GM12878 (cell line): Measurements from ENCODE around the gene SYCP2. TPM values are rescaled to one million over a fixed set of nuclear protein-coding genes. Genes with fewer than 3 reads are reported as not detected.

Source experiments
- ATAC-seq: fragments of 200-7000 bp; cut with Tn5 transposase; 3 replicates; pipeline ENCODE4 v1.9.1; 2020; ENCODE audit warnings: mild to moderate bottlenecking, moderate library complexity
- BruUV-seq: library from RNA; stranded (reverse); fragments of 400-500 nt; replicated peaks from 2 replicates; lab custom pipeline; 2021; lab: Mats Ljungman, UMichigan
- CTCF ChIA-PET: fragments of 300-600 bp; sonication (Branson Sonifier 250); formaldehyde crosslinking; extraction: SDS; loops from one replicate; lab custom pipeline; 2021; ENCODE audit warnings: inconsistent platforms; lab: Yijun Ruan, JAX
- POLR2A ChIA-PET: fragments of 350-600 bp; formaldehyde crosslinking; extraction: SDS; loops from one replicate; lab custom pipeline; 2021; ENCODE audit warnings: inconsistent platforms; lab: Charles Lee
- RAD21 ChIA-PET: fragments of 300-600 bp; sonication (Branson Sonifier 250); formaldehyde crosslinking; loops from one replicate; lab custom pipeline; 2023; ENCODE audit warnings: antibody characterized with exemption; ENCODE audit not compliant: unreplicated experiment; lab: Charles Lee
- SMC1A ChIA-PET: fragments of 300-600 bp; sonication (Branson Sonifier 250); formaldehyde crosslinking; loops from one replicate; lab custom pipeline; 2023; ENCODE audit not compliant: unreplicated experiment, uncharacterized antibody; lab: Charles Lee
- DNase-seq: peaks from one replicate; pipeline ENCODE4 v3.0.0-alpha.2; 2011; ENCODE audit warnings: low read depth, low spot score
- FAIRE-seq: peaks from 3 replicates; lab custom pipeline; 2011; peaks lifted over from hg19 to GRCh38; lab: Jason Lieb, UNC
- H2AFZ ChIP-seq: 2 replicates; pipeline ENCODE4 v1.6.0; 2011; ENCODE audit warnings: low read depth, low read length, control low read depth; ENCODE audit not compliant: control insufficient read depth
- H3K27ac ChIP-seq: 2 replicates; pipeline ENCODE4 v1.5.1; 2011; ENCODE audit warnings: control low read depth; ENCODE audit not compliant: control insufficient read depth, insufficient read depth
- H3K27me3 ChIP-seq, 2 experiments: replicated peaks in 1 of 2; 2 replicates each; pipeline versions ENCODE4 v1.6.0 to v1.6.1; 2011; ENCODE audit warnings: low read length in 1 of 2; ENCODE audit not compliant: control insufficient read depth in 2 of 2, insufficient read depth in 2 of 2
- H3K36me3 ChIP-seq, 2 experiments: 2 replicates each; pipeline ENCODE4 v1.5.1; 2011; ENCODE audit warnings: low read length in 1 of 2; ENCODE audit not compliant: control insufficient read depth in 2 of 2, insufficient read depth in 2 of 2
- H3K4me1 ChIP-seq: 2 replicates; pipeline ENCODE4 v1.6.1; 2011; ENCODE audit warnings: mild to moderate bottlenecking, low read length, moderate library complexity, mixed read lengths; ENCODE audit not compliant: control insufficient read depth, insufficient read depth
- H3K4me2 ChIP-seq: 2 replicates; pipeline ENCODE4 v1.6.0; 2011; ENCODE audit warnings: control low read depth; ENCODE audit not compliant: control insufficient read depth, insufficient read depth
- H3K4me3 ChIP-seq: fragments of 200-600 bp; sonication (generic); 2 replicates; pipeline ENCODE4 v1.5.1; 2016
- H3K79me2 ChIP-seq: 2 replicates; pipeline ENCODE4 v1.6.0; 2011; ENCODE audit warnings: low read length; ENCODE audit not compliant: control insufficient read depth, insufficient read depth
- H3K9ac ChIP-seq: 2 replicates; pipeline ENCODE4 v1.8.0; 2011; ENCODE audit warnings: low read length, control low read depth, mixed read lengths; ENCODE audit not compliant: control insufficient read depth, insufficient read depth
- H3K9me3 ChIP-seq: replicated peaks from 3 replicates; pipeline ENCODE4 v1.5.1; 2011; ENCODE audit warnings: mild to moderate bottlenecking, low read length; ENCODE audit not compliant: control insufficient read depth, insufficient read depth
- H4K20me1 ChIP-seq: 2 replicates; pipeline ENCODE4 v1.6.0; 2011; ENCODE audit not compliant: control insufficient read depth, insufficient read depth
- BMI1 ChIP-seq: fragments of 450-650 bp; IDR thresholded peaks from 2 replicates; pipeline ENCODE4 v1.6.1; 2016; ENCODE audit warnings: mild to moderate bottlenecking, moderate library complexity, borderline replicate concordance
- CEBPB ChIP-seq, 2 experiments: fragments of 150-350 bp in 1 of 2; IDR thresholded peaks; 2 replicates each; pipeline ENCODE4 v1.6.1; 2012 to 2014; ENCODE audit warnings: low read depth in 2 of 2, low read length in 2 of 2, borderline replicate concordance in 1 of 2, inconsistent platforms in 1 of 2
- CHD2 ChIP-seq: IDR thresholded peaks from 2 replicates; pipeline ENCODE4 v1.6.1; 2011; ENCODE audit warnings: low read depth, low read length, improper control_type of control experiment, borderline replicate concordance
- EP300 ChIP-seq, 2 experiments: fragments of 150-350 bp in 1 of 2; IDR thresholded peaks; 2 replicates each; pipeline ENCODE4 v1.6.1; 2011 to 2012; ENCODE audit warnings: low read depth in 2 of 2, low read length in 2 of 2, borderline replicate concordance in 1 of 2, improper control_type of control experiment in 1 of 2, inconsistent platforms in 1 of 2; ENCODE audit not compliant: control insufficient read depth in 1 of 2
- IRF4 ChIP-seq: IDR thresholded peaks from 2 replicates; pipeline ENCODE4 v1.6.1; 2011; ENCODE audit warnings: low read depth, low read length
- PML ChIP-seq: IDR thresholded peaks from 2 replicates; pipeline ENCODE4 v1.6.1; 2012; ENCODE audit warnings: low read length, inconsistent platforms
- SIN3A ChIP-seq: IDR thresholded peaks from 2 replicates; pipeline ENCODE4 v1.6.1; 2012; ENCODE audit warnings: low read depth, low read length, improper control_type of control experiment
- STAT3 ChIP-seq: IDR thresholded peaks from 2 replicates; pipeline ENCODE4 v1.6.1; 2011; ENCODE audit warnings: low read depth, low read length, improper control_type of control experiment
- ZNF217 ChIP-seq: fragments of 450-650 bp; IDR thresholded peaks from 2 replicates; pipeline ENCODE4 v1.6.1; 2017; ENCODE audit warnings: antibody characterized with exemption, mild to moderate bottlenecking
- ZNF24 ChIP-seq: fragments of 450-650 bp; IDR thresholded peaks from 2 replicates; pipeline ENCODE4 v1.6.1; 2017; ENCODE audit warnings: antibody characterized with exemption, mild to moderate bottlenecking
- WGBS: methylation state at CpG from one replicate; pipeline ENCODE4 v1.1.6; 2016; ENCODE audit warnings: low lambda C conversion rate; ENCODE audit not compliant: insufficient replicate concordance, insufficient coverage; ENCODE audit errors: missing lambda C conversion rate; 5-methylcytosine and 5-hydroxymethylcytosine counted together
- in situ Hi-C: fragments of 300-500 bp; cut with MboI; formaldehyde crosslinking; loops from 9 replicates; pipeline ENCODE4 v1.14.3; 2018; ENCODE audit warnings: mixed read lengths
- intact Hi-C: fragments of 100-400 bp; cut with micrococcal nuclease; formaldehyde crosslinking; loops from one replicate; pipeline ENCODE4 v1.14.2; 2022; ENCODE audit not compliant: unreplicated experiment
- polyA plus RNA-seq, 11 experiments: library from polyadenylated mRNA; depleted of rRNA in 4 of 11; unstranded in 6 of 11; stranded (reverse) in 5 of 11; fragments of >200 nt; fragmentation: Nextera tagmentation in 4 of 11; fragmentation: Illumina TruSeq in 1 of 11; extraction: Ambion mirVana in 4 of 11; extraction: Trizol in 1 of 11; gene quantifications; 1 replicate in 1 of 11; 2 replicates in 10 of 11; pipeline versions ENCODE4 v1.2.1 to v1.2.3, GENCODE V29; 2011 to 2016; ENCODE audit warnings: inconsistent platforms in 2 of 11, missing spikeins in 2 of 11, low read depth in 1 of 11
- total RNA-seq, 4 experiments: library from RNA; depleted of rRNA in 3 of 4; stranded (reverse); fragments of >200 nt in 3 of 4; fragmentation: Illumina TruSeq in 1 of 4; extraction: Trizol in 1 of 4; gene quantifications; 2 replicates each; pipeline versions ENCODE4 v1.2.1 to v1.2.3, GENCODE V29; 2013 to 2021
- TF ChIP-seq, protein P1 (sequence below): IDR thresholded peaks from 2 replicates; pipeline ENCODE4 v1.6.1; 2012; ENCODE audit warnings: mild to moderate bottlenecking, low read depth, low read length
- TF ChIP-seq, protein P2 (sequence below): fragments of 450-650 bp; IDR thresholded peaks from 2 replicates; pipeline ENCODE4 v1.6.1; 2017; ENCODE audit warnings: mild to moderate bottlenecking
- TF ChIP-seq, protein P3 (sequence below): IDR thresholded peaks from 2 replicates; pipeline ENCODE4 v1.6.1; 2012; ENCODE audit warnings: low read depth, low read length, improper control_type of control experiment
- TF ChIP-seq, protein P4 (sequence below): fragments of 450-650 bp; IDR thresholded peaks from 2 replicates; pipeline ENCODE4 v1.6.1; 2014; ENCODE audit warnings: mild to moderate bottlenecking

Gene SYCP2
- total and polyA plus RNA-seq, 10 of the 15 experiments (the other 5 are each of a cell fraction or from before 2014, with no cell fraction given): 0.01 to 0.18 (median 0.09) TPM; not detected in 2

DNA sequence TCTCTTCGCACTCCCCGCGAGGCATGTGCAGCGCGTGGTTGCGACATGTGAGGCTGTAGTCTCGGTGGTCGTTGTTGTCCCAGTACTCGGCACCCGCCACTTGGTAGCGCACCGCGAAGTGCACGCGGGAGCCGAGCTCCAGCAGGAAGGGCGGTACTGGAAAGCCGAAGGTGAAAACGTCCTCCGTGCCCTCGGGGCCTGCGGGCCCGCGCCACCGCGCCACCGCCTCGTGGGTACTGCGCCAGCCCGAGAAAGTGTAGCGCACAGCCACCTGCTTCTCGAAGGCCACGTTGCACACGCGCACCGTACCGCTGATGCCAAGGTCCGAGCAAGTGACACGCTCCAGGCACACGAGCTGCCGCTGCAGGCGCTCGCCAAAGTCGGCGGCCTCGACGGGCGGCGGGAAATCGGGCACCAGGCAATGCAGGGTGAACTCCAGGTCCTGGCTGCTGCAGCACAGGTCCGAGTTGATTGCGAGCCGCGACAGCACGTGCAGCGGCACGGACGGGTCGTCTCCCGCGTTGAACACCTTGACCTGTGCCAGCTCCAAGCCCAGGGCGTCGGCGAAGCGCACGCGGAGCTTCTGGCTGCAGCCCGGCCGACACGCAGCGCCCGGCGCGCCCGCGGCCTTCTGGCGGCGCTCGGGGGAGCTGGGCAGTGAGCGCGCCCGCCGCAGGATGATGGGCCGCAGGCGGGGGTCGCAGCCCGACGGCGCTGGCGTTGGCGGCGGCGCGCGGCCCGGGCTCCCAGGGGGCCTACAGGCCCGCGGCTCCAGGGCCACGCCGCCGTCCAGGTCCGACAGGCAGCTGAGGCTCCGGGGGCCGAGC lies 5.8 kb upstream of the SYCP2 start:
- Histone ChIP-seq H3K9me3 (no peaks in the 10 kb centered on the region), H4K20me1 (no peaks in the 10 kb centered on the region), H3K27me3 (no peaks in the 10 kb centered on the region), H2AFZ (peak overlapping the region; percentile 86), H3K9ac (peak overlapping the region; percentile 74), H3K4me2 (peak overlapping the region; percentile 81), H3K79me2 (peaks cover 14% of the 10 kb centered on the region), H3K4me1 (peaks cover 10% of the 10 kb centered on the region), H3K36me3 (no peaks in the 10 kb centered on the region; a peak in 1 of 4 replicates), H3K27ac (peak overlapping the region; percentile 93; the same call in 1 of the 2 replicates), H3K4me3 (peak overlapping the region; percentile 99; the same call in 1 of the 2 replicates)
- POLR2A ChIA-PET: interaction anchor here (1.5 kb wide), 1 partner anchor 12 kb away, joined by 8 read pairs; no protein-coding TSS in a partner anchor
- intact Hi-C loops (no loop called here), in situ Hi-C loops (no loop called here)
- no TSS peak for BruUV-seq
- DNase-seq (no peak), ATAC-seq (no peak), FAIRE-seq (no peak)
- SMC1A ChIA-PET: interaction anchor here (0.9 to 2.5 kb wide), 2 partner anchors 10 to 11 kb away, joined by 3 to 8 read pairs; no protein-coding TSS in a partner anchor
- WGBS: 46% methylated on average over 81 of the region's 104 CpGs
- CTCF ChIA-PET: interaction anchor here (1.5 to 9.5 kb wide), 3 partner anchors 8 to 16 kb away, joined by 4 to 173 read pairs (median 4); no protein-coding TSS in a partner anchor
- RAD21 ChIA-PET: interaction anchor here (0.9 to 1.8 kb wide), 4 partner anchors 9 to 27 kb away, joined by 3 to 4 read pairs (median 3); no protein-coding TSS in a partner anchor
- TF ChIP-seq PML (no peak), IRF4 (no peak), CHD2 (no peak), ZNF217 (no peak), STAT3 (no peak), BMI1 (no peak), CEBPB (IDR thresholded peaks at IDR 0.05; ENCODE audit: borderline replicate concordance in 1 of 2, low read depth in 2 of 2, low read length in 2 of 2) (no peak), EP300 (IDR thresholded peaks at IDR 0.05; ENCODE audit: borderline replicate concordance in 1 of 2, control insufficient read depth in 1 of 2, low read depth in 2 of 2, low read length in 2 of 2) (no peak), SIN3A (no peak), ZNF24 (no peak)
- TF ChIP-seq, protein P1, sequence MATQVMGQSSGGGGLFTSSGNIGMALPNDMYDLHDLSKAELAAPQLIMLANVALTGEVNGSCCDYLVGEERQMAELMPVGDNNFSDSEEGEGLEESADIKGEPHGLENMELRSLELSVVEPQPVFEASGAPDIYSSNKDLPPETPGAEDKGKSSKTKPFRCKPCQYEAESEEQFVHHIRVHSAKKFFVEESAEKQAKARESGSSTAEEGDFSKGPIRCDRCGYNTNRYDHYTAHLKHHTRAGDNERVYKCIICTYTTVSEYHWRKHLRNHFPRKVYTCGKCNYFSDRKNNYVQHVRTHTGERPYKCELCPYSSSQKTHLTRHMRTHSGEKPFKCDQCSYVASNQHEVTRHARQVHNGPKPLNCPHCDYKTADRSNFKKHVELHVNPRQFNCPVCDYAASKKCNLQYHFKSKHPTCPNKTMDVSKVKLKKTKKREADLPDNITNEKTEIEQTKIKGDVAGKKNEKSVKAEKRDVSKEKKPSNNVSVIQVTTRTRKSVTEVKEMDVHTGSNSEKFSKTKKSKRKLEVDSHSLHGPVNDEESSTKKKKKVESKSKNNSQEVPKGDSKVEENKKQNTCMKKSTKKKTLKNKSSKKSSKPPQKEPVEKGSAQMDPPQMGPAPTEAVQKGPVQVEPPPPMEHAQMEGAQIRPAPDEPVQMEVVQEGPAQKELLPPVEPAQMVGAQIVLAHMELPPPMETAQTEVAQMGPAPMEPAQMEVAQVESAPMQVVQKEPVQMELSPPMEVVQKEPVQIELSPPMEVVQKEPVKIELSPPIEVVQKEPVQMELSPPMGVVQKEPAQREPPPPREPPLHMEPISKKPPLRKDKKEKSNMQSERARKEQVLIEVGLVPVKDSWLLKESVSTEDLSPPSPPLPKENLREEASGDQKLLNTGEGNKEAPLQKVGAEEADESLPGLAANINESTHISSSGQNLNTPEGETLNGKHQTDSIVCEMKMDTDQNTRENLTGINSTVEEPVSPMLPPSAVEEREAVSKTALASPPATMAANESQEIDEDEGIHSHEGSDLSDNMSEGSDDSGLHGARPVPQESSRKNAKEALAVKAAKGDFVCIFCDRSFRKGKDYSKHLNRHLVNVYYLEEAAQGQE: no peak
- TF ChIP-seq, protein P2, sequence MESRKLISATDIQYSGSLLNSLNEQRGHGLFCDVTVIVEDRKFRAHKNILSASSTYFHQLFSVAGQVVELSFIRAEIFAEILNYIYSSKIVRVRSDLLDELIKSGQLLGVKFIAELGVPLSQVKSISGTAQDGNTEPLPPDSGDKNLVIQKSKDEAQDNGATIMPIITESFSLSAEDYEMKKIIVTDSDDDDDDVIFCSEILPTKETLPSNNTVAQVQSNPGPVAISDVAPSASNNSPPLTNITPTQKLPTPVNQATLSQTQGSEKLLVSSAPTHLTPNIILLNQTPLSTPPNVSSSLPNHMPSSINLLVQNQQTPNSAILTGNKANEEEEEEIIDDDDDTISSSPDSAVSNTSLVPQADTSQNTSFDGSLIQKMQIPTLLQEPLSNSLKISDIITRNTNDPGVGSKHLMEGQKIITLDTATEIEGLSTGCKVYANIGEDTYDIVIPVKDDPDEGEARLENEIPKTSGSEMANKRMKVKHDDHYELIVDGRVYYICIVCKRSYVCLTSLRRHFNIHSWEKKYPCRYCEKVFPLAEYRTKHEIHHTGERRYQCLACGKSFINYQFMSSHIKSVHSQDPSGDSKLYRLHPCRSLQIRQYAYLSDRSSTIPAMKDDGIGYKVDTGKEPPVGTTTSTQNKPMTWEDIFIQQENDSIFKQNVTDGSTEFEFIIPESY: peak; percentile 91
- TF ChIP-seq, protein P3, sequence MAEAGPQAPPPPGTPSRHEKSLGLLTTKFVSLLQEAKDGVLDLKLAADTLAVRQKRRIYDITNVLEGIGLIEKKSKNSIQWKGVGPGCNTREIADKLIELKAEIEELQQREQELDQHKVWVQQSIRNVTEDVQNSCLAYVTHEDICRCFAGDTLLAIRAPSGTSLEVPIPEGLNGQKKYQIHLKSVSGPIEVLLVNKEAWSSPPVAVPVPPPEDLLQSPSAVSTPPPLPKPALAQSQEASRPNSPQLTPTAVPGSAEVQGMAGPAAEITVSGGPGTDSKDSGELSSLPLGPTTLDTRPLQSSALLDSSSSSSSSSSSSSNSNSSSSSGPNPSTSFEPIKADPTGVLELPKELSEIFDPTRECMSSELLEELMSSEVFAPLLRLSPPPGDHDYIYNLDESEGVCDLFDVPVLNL: no peak
- TF ChIP-seq, protein P4, sequence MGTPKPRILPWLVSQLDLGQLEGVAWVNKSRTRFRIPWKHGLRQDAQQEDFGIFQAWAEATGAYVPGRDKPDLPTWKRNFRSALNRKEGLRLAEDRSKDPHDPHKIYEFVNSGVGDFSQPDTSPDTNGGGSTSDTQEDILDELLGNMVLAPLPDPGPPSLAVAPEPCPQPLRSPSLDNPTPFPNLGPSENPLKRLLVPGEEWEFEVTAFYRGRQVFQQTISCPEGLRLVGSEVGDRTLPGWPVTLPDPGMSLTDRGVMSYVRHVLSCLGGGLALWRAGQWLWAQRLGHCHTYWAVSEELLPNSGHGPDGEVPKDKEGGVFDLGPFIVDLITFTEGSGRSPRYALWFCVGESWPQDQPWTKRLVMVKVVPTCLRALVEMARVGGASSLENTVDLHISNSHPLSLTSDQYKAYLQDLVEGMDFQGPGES: no peak
